A204.1 (cell line): ENCODE measurements around the gene GMDS.

Source experiments
- FAIRE-seq: peaks from 2 replicates; lab custom pipeline; 2012; peaks lifted over from hg19 to GRCh38; lab: Jason Lieb, UNC

Gene GMDS

GRCh38 chr6:1738558-1739081, 506.8 kb downstream of the GMDS start:
- FAIRE-seq = no peak

- no peak for FAIRE-seq
Observed at GRCh38 chr6:1737463-1738311, 507.7 kb downstream of the GMDS start.

DNA sequence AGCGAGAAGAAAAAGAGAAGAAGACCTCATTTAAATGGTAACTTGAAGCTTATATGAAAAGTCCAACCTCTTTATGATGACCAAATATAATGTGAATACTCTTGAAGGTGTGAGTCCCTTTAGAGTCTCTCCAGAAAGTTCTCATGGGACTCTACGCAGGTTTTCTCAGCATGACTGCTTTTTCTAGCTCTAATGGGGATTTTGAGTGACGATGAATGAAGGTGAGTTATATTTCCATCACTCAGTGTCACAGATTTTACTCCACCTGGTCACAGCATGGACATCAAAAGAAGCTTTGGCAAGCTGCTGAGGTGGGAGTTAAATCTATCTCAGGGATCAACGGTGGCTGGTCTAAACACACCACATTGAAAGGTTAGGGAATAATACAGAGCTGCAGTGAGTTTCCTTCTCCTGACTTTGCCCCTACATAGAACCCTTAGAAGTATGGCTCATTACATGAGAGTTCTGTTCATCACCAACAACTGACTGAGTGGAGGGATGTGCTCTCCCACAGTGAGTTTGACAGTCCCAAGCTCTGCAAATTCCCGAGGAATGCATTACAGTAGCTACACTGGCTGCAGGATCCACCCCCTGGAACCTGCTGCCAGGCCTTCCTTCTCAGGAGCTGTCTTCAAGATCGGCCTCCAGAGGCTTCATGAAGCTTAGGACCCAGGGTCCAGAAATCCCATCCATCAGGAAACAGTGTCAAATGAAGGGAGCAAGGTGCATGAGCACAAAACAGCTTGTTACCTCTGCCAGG, 508.9 kb downstream of the GMDS start:
- no peak for FAIRE-seq

DNA sequence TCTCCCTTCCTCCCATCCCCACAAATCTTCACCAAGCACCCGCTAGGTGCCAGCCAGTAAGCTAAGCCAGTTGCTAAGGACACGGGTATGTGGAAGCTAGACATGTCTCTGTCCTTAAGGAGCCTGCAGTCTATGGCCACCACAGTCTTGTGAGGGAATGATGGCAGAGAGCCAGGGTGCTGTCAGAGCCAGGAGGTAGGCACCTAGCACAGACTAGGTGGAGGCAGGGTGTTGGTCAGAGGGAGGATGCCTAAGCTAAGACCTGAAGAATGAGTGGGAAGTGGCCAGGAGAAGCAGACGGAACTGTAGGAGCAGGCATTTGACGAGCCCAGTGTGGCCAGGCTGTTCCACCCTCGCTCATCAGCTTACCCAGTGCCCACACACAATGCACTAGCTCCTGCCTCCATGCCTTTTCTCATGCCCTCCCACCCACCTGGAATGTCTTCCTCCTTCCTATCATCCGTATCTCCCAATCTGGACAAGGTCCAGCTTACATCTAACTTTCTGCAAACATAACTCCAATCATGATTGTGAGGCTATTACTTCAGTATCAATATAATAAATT, 510.1 kb downstream of the GMDS start:
- no peak for FAIRE-seq

DNA sequence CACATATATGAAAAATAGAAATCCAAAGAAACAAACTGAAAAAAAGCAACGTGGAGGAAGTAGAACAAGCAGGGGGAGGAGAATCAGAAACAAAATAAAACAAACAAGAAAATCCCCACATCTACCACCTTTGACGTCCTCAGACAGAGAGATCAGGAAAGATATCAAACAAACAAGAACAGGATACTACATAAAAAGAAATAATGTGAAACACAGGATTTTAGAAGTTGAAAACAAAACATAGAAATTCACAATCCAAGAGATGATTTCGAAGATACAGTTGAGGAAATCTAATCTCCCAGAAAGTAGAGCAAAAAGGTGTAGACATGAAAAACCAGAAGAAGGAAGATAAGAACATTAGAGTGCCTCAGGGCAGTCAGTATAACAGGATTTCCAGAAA, 514.5 kb downstream of the GMDS start:
- no peak for FAIRE-seq

GRCh38 chr6:1729750-1730140, 515.7 kb downstream of the GMDS start:
- no peak for FAIRE-seq

- no peak for FAIRE-seq
Observed at GRCh38 chr6:1729133-1729749, 516.2 kb downstream of the GMDS start.

DNA sequence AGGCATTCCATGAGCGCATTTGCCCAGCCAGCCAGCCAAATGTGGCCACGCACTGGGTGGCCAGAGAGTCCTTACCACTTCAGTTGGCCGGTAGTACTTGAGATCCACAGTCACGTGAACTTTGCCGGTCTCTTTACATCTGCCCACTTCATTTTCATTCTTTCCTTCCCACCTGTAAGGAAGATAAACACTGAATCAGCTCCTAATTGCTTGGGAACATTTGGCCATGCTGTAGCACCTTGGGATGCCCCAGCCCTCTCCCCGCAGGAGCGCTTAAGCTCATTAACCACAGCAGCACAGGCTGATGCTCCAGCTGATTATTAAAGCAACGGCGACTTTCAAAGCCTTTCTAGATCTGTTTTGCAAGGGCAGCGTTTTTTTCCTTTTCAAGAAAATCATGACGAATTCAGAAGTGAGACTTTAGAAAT, 519.0 kb downstream of the GMDS start:
- no peak for FAIRE-seq

DNA sequence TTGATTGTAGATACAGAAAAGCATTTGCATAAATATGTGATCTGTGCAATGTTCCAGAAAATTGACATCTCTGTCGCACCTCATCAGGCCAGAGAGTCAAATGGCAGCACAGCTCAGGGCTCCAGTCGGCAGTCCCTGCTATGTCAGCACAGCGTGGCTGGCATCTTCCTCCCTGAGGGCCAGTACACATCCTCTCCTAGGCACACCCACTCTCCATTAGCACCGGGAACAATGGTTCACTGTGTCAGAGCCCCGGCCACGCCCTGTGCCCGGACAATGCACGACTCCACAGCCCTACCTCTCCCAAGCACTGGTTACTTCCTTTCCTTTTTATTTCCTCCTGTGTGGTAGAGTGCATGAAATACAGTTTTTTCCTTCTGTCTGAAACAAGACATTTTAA, 520.8 kb downstream of the GMDS start:
- no peak for FAIRE-seq

DNA sequence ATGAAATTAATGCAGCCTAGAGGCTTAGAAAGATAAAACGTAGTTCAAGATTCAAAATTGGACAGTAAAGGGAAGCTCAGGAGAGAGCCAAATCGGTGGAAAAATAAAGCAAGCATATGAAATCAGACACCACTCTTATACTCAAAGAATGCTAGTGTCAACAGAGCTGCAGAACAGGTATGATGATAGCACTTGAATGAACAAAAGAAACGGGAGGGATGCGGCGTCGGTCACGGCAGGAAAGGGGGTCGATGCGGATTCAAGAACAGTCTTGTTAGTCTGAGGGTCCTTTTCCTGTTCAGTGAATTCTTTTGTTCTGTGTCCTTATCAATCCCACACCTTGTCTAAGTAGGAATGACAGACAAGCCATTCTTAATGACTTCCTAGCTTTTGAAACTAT, 521.3 kb downstream of the GMDS start:
- no peak for FAIRE-seq

GRCh38 chr6:1722801-1723200, 522.6 kb downstream of the GMDS start:
- FAIRE-seq = no peak

DNA sequence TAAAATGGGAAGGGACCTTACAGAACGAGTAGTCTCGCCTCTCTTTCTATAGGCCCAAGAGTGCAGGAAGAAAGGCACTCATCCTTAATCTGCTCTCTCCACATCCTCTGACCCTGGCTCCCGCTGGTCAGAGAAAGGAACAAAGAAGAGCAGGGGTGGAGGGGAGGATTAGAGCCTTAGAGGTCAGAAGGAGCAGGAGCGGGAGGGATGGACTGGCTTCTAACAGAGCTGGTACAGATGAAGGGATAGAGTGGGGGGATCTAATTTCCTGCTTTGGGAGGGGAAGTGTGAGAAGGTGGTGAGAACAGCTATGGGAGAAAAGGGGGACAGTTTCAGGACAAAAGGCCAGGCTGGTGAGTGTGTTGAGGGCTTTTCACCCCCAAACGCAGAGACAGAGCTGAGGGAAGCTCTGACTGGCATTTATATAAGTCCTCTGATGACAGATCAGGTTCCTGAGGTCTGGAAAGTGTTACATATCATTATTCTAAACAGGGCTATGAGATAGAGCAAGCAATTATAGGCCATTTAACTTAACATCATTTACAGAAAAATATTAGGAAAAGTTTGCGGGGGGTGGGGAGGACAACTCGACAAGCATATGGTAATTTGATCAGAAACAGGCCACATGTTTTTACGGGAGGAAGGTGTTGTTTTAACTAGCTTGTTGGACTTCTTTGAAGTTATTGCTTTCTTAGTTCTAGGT, 524.6 kb downstream of the GMDS start:
- FAIRE-seq = no peak

DNA sequence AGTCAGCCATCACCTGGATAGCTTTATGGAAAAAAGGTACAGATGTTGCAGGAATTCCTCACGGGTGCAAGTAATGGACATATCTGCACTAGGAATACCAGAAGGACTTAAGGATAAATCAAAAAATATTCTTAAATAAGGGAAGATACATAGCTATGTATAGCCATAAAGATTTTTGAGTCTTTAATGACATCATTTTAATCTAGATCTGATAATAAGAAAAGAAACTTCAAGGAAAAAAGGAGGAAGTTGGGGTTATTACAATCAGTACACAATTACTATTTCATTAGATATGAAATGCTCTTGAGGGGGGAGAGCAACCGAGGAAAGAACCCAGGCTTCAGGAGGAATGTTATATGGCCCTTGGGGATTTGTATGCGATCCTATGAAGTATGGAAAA, 525.5 kb downstream of the GMDS start:
- no peak for FAIRE-seq

- no peak for FAIRE-seq
Observed at GRCh38 chr6:1716868-1717267, 528.5 kb downstream of the GMDS start.

- no peak for FAIRE-seq
Observed at GRCh38 chr6:1716396-1716795, 529.0 kb downstream of the GMDS start.

GRCh38 chr6:1715336-1715735, 530.1 kb downstream of the GMDS start:
- no peak for FAIRE-seq

- no peak for FAIRE-seq
Observed at GRCh38 chr6:1714654-1715053, 530.8 kb downstream of the GMDS start.

DNA sequence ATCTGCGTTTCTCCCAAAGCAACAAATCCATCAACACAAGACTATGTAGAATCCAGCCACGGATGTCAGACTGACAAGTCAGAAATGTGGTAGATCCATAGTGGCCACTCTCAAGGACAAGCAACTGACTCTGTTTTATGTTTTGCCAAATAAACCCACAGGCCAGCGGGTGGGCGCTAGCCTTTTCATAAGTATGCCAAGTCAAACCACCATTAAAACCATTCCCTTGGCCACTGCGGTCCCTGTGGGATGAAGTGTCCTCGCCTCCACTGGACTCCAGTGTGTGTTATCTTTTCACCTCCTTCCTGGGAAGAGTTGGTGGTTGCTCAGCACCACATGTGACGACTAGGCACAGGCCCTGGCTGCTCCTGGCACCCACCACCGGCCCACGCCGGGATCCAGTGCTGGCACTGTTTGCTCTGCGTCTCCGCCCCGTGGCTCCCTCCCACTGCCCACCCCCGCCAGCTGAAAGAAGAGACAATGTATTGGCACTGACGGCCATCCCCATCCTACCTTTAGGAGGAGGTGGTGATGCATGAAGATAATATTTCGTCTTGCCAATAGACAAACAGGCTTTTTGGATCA, 532.3 kb downstream of the GMDS start:
- FAIRE-seq = no peak

DNA sequence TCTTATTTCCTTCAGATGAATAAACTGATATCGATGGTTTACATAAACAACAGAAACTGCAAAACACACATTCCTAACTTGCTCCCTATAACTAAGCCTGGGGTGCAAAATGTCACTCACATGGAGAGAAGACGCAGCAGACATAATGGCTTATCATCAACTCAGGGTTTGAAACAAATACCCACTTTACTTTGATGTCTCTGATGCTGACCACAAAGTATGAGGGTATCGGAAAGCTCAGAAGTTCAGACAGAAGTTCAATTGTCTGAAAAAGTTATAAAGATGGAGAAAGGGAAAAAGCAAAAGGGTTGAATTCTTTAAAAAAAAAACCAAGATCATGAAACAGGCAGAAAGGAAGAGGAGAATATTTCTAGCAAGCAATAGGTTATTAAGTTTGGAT, 533.0 kb downstream of the GMDS start:
- FAIRE-seq = no peak

DNA sequence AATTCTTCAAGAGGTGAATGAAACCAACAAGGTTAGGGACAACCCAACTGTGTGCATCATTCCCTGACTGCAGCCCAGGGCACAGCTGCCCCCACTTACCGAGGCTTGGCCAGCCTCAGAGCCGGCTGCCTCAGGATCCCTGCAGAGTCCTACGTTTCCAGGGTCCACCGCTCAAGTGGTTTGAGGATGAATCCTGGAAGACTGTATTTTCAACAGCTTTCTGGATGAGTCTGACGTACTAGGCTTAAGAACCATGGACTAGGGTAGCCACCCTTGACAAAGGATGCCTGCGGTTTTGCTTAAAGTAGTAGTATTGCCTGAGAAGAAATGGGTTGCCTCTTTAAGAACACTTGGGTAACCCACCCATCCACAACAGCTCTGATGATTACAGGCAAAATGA, 534.3 kb downstream of the GMDS start:
- no peak for FAIRE-seq

DNA sequence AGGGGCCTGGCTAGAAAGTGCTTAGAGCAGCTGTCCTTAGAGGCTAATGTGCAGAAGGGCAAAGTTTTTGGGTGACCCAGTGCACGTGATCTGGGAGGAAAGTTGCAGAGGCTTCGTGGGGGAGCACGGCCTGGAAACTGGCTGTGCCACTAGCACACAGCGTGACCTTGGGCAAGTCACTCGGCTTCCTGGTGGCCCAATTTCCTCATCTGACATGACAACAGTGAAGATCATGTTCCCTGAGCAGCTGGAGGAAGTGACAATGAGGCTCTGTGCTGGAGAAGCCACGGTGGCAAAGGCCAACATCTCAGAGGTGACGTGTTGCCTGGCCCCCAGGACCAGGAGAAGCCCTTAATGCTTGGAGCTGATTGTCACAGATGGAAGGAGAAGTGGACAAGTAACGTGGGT, 536.2 kb downstream of the GMDS start:
- no peak for FAIRE-seq

DNA sequence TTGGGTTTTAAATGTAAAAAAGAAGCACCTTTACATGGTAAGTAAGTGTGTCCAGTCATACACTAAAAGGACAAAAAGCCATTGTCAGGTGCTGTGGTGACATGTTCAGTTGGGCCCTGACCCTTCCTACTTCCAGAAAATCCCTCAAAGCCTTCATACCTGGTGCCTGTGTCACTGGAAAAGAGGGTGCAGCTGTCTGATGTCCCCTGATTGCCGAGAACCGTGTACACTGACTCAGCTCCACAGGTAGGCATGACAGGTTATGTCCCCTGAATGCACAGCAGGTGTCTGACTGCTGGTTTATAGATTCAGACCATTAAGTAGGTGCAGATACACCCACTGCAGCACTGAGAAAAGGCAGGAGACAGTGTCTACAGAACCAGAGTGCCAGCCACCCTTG, 536.6 kb downstream of the GMDS start:
- FAIRE-seq = no peak
